Skeletal muscle satellite cell (primary cell): Measurements from ENCODE around the gene CTXN1.

Source experiments
- H3K27me3 ChIP-seq: 2 replicates; pipeline ENCODE4 v1.7.0; 2013; ENCODE audit warnings: low read length; ENCODE audit not compliant: control insufficient read depth, insufficient read depth
- H3K36me3 ChIP-seq: 2 replicates; pipeline ENCODE4 v1.7.0; 2013; ENCODE audit warnings: mild to moderate bottlenecking, control low read depth, low read length; ENCODE audit not compliant: insufficient read depth
- H3K4me1 ChIP-seq: 2 replicates; pipeline ENCODE4 v1.7.0; 2013; ENCODE audit warnings: low read length; ENCODE audit not compliant: control insufficient read depth, insufficient read depth
- H3K4me2 ChIP-seq: 2 replicates; pipeline ENCODE4 v1.7.0; 2013; ENCODE audit warnings: mild to moderate bottlenecking, low read length
- H3K4me3 ChIP-seq: 2 replicates; pipeline ENCODE4 v1.7.0; 2013; ENCODE audit warnings: low read length
- H3K9ac ChIP-seq: 2 replicates; pipeline ENCODE4 v1.7.0; 2013; ENCODE audit warnings: mild to moderate bottlenecking, low read depth, low read length, moderate library complexity
- H3K9me3 ChIP-seq: replicated peaks from 2 replicates; pipeline ENCODE4 v1.7.0; 2013; ENCODE audit warnings: mild to moderate bottlenecking, control low read depth, low read length

Gene CTXN1

GRCh38 chr19:7887408-7888144, 38.4 kb downstream of the CTXN1 start:
- no peaks in the 10 kb centered on the region for H3K27me3 ChIP-seq
- no peak overlapping the region for H3K9ac ChIP-seq
- no peak overlapping the region for H3K4me3 ChIP-seq
- no peaks in the 10 kb centered on the region for H3K36me3 ChIP-seq
- H3K9me3 ChIP-seq = no peaks in the 10 kb centered on the region
- H3K4me1 ChIP-seq = peaks cover 15% of the 10 kb centered on the region
- peak overlapping the region; percentile 94 for H3K4me2 ChIP-seq

GRCh38 chr19:7885818-7886217, 40.1 kb downstream of the CTXN1 start:
- Histone ChIP-seq H3K9ac (no peak overlapping the region), H3K36me3 (no peaks in the 10 kb centered on the region), H3K4me2 (no peak overlapping the region), H3K4me3 (no peak overlapping the region), H3K4me1 (peaks cover 10% of the 10 kb centered on the region), H3K9me3 (no peaks in the 10 kb centered on the region), H3K27me3 (no peaks in the 10 kb centered on the region)

GRCh38 chr19:7883796-7884570, 42.0 kb downstream of the CTXN1 start:
- Histone ChIP-seq H3K4me3 (no peak overlapping the region), H3K27me3 (no peaks in the 10 kb centered on the region), H3K4me1 (peaks cover 9% of the 10 kb centered on the region), H3K4me2 (no peak overlapping the region), H3K36me3 (no peaks in the 10 kb centered on the region), H3K9ac (no peak overlapping the region), H3K9me3 (no peaks in the 10 kb centered on the region)

GRCh38 chr19:7883105-7883504, 42.8 kb downstream of the CTXN1 start:
- no peak overlapping the region for H3K9ac ChIP-seq
- no peak overlapping the region for H3K4me2 ChIP-seq
- peaks cover under 1% of the 10 kb centered on the region for H3K4me1 ChIP-seq
- H3K9me3 ChIP-seq = no peaks in the 10 kb centered on the region
- H3K27me3 ChIP-seq = no peaks in the 10 kb centered on the region
- H3K4me3 ChIP-seq = no peak overlapping the region
- H3K36me3 ChIP-seq = no peaks in the 10 kb centered on the region

- Histone ChIP-seq H3K27me3 (no peaks in the 10 kb centered on the region), H3K9ac (no peak overlapping the region)
Measured at GRCh38 chr19:7881910-7882309, 44.0 kb downstream of the CTXN1 start.

GRCh38 chr19:7879836-7880235, 46.1 kb downstream of the CTXN1 start:
- Histone ChIP-seq H3K9me3 (no peaks in the 10 kb centered on the region), H3K9ac (no peak overlapping the region), H3K4me1 (peaks cover 4% of the 10 kb centered on the region), H3K36me3 (no peaks in the 10 kb centered on the region), H3K4me3 (no peak overlapping the region), H3K4me2 (no peak overlapping the region), H3K27me3 (peaks cover 5% of the 10 kb centered on the region)

More at GRCh38 chr19:7881910-7882309, 44.0 kb downstream of the CTXN1 start:
- Histone ChIP-seq H3K4me2 (no peak overlapping the region), H3K9me3 (no peaks in the 10 kb centered on the region), H3K36me3 (no peaks in the 10 kb centered on the region), H3K4me3 (no peak overlapping the region), H3K4me1 (peaks cover 4% of the 10 kb centered on the region)

GRCh38 chr19:7879111-7879807, 46.7 kb downstream of the CTXN1 start:
- H3K4me2 ChIP-seq = no peak overlapping the region
- no peaks in the 10 kb centered on the region for H3K36me3 ChIP-seq
- H3K9me3 ChIP-seq = no peaks in the 10 kb centered on the region
- no peak overlapping the region for H3K4me3 ChIP-seq
- peaks cover 4% of the 10 kb centered on the region for H3K4me1 ChIP-seq
- H3K27me3 ChIP-seq = peaks cover 10% of the 10 kb centered on the region
- H3K9ac ChIP-seq = no peak overlapping the region

GRCh38 chr19:7877249-7877836, 48.6 kb downstream of the CTXN1 start:
- no peak overlapping the region for H3K4me2 ChIP-seq

GRCh38 chr19:7874897-7875273, 51.0 kb downstream of the CTXN1 start:
- Histone ChIP-seq H3K4me1 (peaks cover 8% of the 10 kb centered on the region), H3K36me3 (no peaks in the 10 kb centered on the region), H3K27me3 (peaks cover 27% of the 10 kb centered on the region), H3K4me3 (no peak overlapping the region), H3K4me2 (no peak overlapping the region), H3K9me3 (no peaks in the 10 kb centered on the region), H3K9ac (no peak overlapping the region)

More at GRCh38 chr19:7877249-7877836, 48.6 kb downstream of the CTXN1 start:
- no peak overlapping the region for H3K4me3 ChIP-seq
- no peaks in the 10 kb centered on the region for H3K36me3 ChIP-seq
- no peaks in the 10 kb centered on the region for H3K9me3 ChIP-seq
- H3K9ac ChIP-seq = no peak overlapping the region
- H3K4me1 ChIP-seq = peaks cover 4% of the 10 kb centered on the region
- H3K27me3 ChIP-seq = peaks cover 27% of the 10 kb centered on the region
